Measurements from ENCODE around the gene NDUFAF8.

DNA sequence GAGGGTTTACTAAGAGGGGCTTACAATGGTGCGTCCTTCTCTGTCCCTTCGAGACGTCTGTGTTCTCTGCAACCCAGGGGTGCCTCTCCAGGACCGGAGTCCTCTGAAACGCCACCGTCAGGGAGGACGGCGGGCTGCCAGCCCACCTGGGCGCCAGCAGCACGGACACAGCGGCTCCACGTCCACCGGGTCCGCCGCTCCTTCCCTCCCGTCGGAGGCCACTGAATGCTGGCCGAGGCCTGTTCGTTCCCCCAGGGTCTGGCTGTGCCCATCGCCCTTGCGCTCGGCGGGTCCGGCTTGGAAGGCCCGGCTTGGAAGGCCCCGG lies 666 bp upstream of the NDUFAF8 start:
- TF ChIP-seq, protein P1, sequence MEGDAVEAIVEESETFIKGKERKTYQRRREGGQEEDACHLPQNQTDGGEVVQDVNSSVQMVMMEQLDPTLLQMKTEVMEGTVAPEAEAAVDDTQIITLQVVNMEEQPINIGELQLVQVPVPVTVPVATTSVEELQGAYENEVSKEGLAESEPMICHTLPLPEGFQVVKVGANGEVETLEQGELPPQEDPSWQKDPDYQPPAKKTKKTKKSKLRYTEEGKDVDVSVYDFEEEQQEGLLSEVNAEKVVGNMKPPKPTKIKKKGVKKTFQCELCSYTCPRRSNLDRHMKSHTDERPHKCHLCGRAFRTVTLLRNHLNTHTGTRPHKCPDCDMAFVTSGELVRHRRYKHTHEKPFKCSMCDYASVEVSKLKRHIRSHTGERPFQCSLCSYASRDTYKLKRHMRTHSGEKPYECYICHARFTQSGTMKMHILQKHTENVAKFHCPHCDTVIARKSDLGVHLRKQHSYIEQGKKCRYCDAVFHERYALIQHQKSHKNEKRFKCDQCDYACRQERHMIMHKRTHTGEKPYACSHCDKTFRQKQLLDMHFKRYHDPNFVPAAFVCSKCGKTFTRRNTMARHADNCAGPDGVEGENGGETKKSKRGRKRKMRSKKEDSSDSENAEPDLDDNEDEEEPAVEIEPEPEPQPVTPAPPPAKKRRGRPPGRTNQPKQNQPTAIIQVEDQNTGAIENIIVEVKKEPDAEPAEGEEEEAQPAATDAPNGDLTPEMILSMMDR (conservative IDR thresholded peaks at IDR 0.05): no peak
- TF ChIP-seq ZFX (IDR thresholded peaks at IDR 0.05): no peak
